ENCODE measurements around the gene ACTN1.

Gene ACTN1

GRCh38 chr14:68951800-68952530, 27.1 kb downstream of the ACTN1 start:
- TF ChIP-seq CTCF (IDR thresholded peaks at IDR 0.05) = no peak

GRCh38 chr14:68951035-68951797, 27.9 kb downstream of the ACTN1 start:
- TF ChIP-seq CTCF (IDR thresholded peaks at IDR 0.05) = no peak

- TF ChIP-seq CTCF (IDR thresholded peaks at IDR 0.05) = no peak
These were observed 29.0 kb downstream of the ACTN1 start for GRCh38 chr14:68950111-68950510.

GRCh38 chr14:68949601-68949965, 29.5 kb downstream of the ACTN1 start:
- no peak for TF ChIP-seq CTCF (IDR thresholded peaks at IDR 0.05)

GRCh38 chr14:68948686-68949600, 30.2 kb downstream of the ACTN1 start:
- no peak for TF ChIP-seq CTCF (IDR thresholded peaks at IDR 0.05)

GRCh38 chr14:68947802-68948201, 31.3 kb downstream of the ACTN1 start:
- no peak for TF ChIP-seq CTCF (IDR thresholded peaks at IDR 0.05)

GRCh38 chr14:68946489-68946822, 32.6 kb downstream of the ACTN1 start:
- TF ChIP-seq CTCF (IDR thresholded peaks at IDR 0.05) = no peak
